Measurements from ENCODE around the gene TPM2. TPM values are rescaled to one million over a fixed set of nuclear protein-coding genes. Genes with fewer than 3 reads are reported as not detected.

The TPM2 gene
- total and polyA plus RNA-seq, 10 of the 15 experiments (the other 5 are each of a cell fraction or from before 2014, with no cell fraction given) = 0.11 to 9.3 (median 1.1) TPM

DNA sequence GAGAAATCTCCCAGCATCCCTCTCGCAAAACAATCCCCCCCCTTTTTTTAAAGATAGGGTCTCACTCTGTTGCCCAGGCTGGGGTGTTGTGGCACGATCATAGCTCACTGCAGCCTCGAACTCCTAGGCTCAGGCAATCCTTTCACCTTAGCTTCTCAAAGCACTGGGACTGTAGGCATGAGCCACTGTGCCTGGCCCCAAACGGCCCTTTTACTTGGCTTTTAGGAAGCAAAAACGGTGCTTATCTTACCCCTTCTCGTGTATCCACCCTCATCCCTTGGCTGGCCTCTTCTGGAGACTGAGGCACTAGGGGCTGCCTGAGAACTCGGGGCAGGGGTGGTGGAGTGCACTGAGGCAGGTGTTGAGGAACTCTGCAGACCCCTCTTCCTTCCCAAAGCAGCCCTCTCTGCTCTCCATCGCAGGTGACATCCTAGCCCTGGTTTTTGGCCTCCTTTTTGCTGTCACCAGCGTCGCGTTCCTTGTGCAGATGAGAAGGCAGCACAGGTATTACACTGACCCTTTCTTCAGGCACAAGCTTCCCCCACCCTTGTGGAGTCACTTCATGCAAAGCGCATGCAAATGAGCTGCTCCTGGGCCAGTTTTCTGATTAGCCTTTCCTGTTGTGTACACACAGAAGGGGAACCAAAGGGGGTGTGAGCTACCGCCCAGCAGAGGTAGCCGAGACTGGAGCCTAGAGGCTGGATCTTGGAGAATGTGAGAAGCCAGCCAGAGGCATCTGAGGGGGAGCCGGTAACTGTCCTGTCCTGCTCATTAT is 9.2 kb downstream of the TPM2 start:
- Histone ChIP-seq H3K4me2 (ENCODE audit: control insufficient read depth, insufficient read depth) (peak overlapping the region; percentile 33; the same call in 1 of the 2 replicates), H2AFZ (ENCODE audit: control insufficient read depth, low read depth, low read length) (no peak overlapping the region; the same call in none of the 2 replicates), H3K4me1 (ENCODE audit: control insufficient read depth, insufficient read depth, low read length) (peaks cover 8% of the 10 kb centered on the region), H3K9me3 (replicated peaks; ENCODE audit: control insufficient read depth, insufficient read depth, low read length) (no peaks in the 10 kb centered on the region), H3K36me3 (ENCODE audit: control insufficient read depth in 2 of 2, insufficient read depth in 2 of 2, low read length in 1 of 2) (no peaks in the 10 kb centered on the region), H3K27ac (ENCODE audit: control insufficient read depth, insufficient read depth) (no peak overlapping the region), H3K27me3 (replicated peaks in 1 of 2; ENCODE audit: control insufficient read depth in 2 of 2, insufficient read depth in 2 of 2, low read length in 1 of 2) (peaks cover 0 to 2% of the 10 kb centered on the region in 2 experiments; a peak in 2 of 4 replicates), H3K4me3 (no peak overlapping the region), H3K79me2 (ENCODE audit: control insufficient read depth, insufficient read depth, low read length) (no peaks in the 10 kb centered on the region), H3K9ac (ENCODE audit: control insufficient read depth, insufficient read depth, low read length) (no peak overlapping the region), H4K20me1 (ENCODE audit: control insufficient read depth, insufficient read depth) (no peaks in the 10 kb centered on the region)
- 18% methylated on average over 15 of the region's 15 CpGs for WGBS (ENCODE audit: insufficient coverage, insufficient replicate concordance, low lambda C conversion rate, missing lambda C conversion rate)
- ATAC-seq (peak; percentile 73), DNase-seq (ENCODE audit: low read depth, low spot score) (no peak), FAIRE-seq (peak; percentile 89)
- TF ChIP-seq, protein P1, sequence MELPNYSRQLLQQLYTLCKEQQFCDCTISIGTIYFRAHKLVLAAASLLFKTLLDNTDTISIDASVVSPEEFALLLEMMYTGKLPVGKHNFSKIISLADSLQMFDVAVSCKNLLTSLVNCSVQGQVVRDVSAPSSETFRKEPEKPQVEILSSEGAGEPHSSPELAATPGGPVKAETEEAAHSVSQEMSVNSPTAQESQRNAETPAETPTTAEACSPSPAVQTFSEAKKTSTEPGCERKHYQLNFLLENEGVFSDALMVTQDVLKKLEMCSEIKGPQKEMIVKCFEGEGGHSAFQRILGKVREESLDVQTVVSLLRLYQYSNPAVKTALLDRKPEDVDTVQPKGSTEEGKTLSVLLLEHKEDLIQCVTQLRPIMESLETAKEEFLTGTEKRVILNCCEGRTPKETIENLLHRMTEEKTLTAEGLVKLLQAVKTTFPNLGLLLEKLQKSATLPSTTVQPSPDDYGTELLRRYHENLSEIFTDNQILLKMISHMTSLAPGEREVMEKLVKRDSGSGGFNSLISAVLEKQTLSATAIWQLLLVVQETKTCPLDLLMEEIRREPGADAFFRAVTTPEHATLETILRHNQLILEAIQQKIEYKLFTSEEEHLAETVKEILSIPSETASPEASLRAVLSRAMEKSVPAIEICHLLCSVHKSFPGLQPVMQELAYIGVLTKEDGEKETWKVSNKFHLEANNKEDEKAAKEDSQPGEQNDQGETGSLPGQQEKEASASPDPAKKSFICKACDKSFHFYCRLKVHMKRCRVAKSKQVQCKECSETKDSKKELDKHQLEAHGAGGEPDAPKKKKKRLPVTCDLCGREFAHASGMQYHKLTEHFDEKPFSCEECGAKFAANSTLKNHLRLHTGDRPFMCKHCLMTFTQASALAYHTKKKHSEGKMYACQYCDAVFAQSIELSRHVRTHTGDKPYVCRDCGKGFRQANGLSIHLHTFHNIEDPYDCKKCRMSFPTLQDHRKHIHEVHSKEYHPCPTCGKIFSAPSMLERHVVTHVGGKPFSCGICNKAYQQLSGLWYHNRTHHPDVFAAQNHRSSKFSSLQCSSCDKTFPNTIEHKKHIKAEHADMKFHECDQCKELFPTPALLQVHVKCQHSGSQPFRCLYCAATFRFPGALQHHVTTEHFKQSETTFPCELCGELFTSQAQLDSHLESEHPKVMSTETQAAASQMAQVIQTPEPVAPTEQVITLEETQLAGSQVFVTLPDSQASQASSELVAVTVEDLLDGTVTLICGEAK (IDR thresholded peaks at IDR 0.05; ENCODE audit: borderline replicate concordance) = no peak
- peak; percentile 95; the same call in 2 of the 3 replicates for TF ChIP-seq POU2F2 (IDR thresholded peaks at IDR 0.05; ENCODE audit: borderline replicate concordance, low read depth, low read length)
- no peak for TF ChIP-seq KAT2A (conservative IDR thresholded peaks at IDR 0.05; ENCODE audit: control insufficient read depth, low read depth, low read length)
- no peak for TF ChIP-seq HDAC6 (IDR thresholded peaks at IDR 0.05; ENCODE audit: unreplicated experiment)
- TF ChIP-seq KLF5 (IDR thresholded peaks at IDR 0.05; ENCODE audit: partially characterized antibody) = no peak
- TF ChIP-seq CEBPZ (IDR thresholded peaks at IDR 0.05; ENCODE audit: low read depth, low read length) = no peak
- TF ChIP-seq CHD1 (IDR thresholded peaks at IDR 0.05; ENCODE audit: low read depth, low read length) = no peak
- POLR2A ChIA-PET = interaction anchor here (0.8 to 1.8 kb wide), 3 partner anchors 14 to 47 kb away, joined by 3 to 5 read pairs (median 3); partner anchors contain the start of gene SIT1
- no TSS peak for BruUV-seq (replicated peaks)
- intact Hi-C loops (cut with micrococcal nuclease; ENCODE audit: unreplicated experiment) (no loop called here), in situ Hi-C loops (cut with MboI) (no loop called here)
- RAD21 ChIA-PET (ENCODE audit: unreplicated experiment) = interaction anchor here (1.1 to 1.2 kb wide), 2 partner anchors 10 to 16 kb away, joined by 3 to 4 read pairs; partner anchors contain the start of gene ARHGEF39
- SMC1A ChIA-PET (ENCODE audit: uncharacterized antibody, unreplicated experiment) = interaction anchor here (0.7 to 1.8 kb wide), 6 partner anchors 11 to 202 kb away, joined by 3 to 6 read pairs (median 3); no protein-coding TSS in a partner anchor
- CTCF ChIA-PET = interaction anchor here (1.0 to 2.6 kb wide), 4 partner anchors 15 to 46 kb away, joined by 3 to 28 read pairs (median 6); no protein-coding TSS in a partner anchor
